K562 (cell line): ENCODE results near the gene PHLDB2. TPM values are rescaled to one million over a fixed set of nuclear protein-coding genes. Genes with fewer than 3 reads are reported as not detected.

ENCODE experiments used
- ATAC-seq: fragments of 200-7000 bp; cut with Tn5 transposase; 3 replicates; pipeline ENCODE4 v1.9.1; 2020; ENCODE audit warnings: moderate library complexity
- BruUV-seq: library from RNA; stranded (reverse); fragments of 400-500 nt; replicated peaks from 2 replicates; lab custom pipeline; 2021; lab: Mats Ljungman, UMichigan
- CTCF ChIA-PET: fragments of 300-600 bp; formaldehyde crosslinking; extraction: SDS; loops from one replicate; lab custom pipeline; 2021; ENCODE audit warnings: low intra/inter-chr PET ratio; lab: Yijun Ruan, JAX
- POLR2A ChIA-PET: fragments of 300-600, 350-650 bp; sonication (Branson Sonifier 250); formaldehyde crosslinking; extraction: SDS; loops from one replicate; lab custom pipeline; 2021; ENCODE audit warnings: antibody characterized with exemption, inconsistent platforms; lab: Yijun Ruan, JAX
- DNase-seq, 4 experiments: peaks; one replicate each; pipeline versions ENCODE4 v3.0.0 to v3.0.0-alpha.2; 2011 to 2018; ENCODE audit warnings: low spot score in 3 of 4, mixed read lengths in 3 of 4; ENCODE audit errors: extremely low read depth in 1 of 4
- FAIRE-seq: peaks from 2 replicates; lab custom pipeline; 2011; peaks lifted over from hg19 to GRCh38; lab: Jason Lieb, UNC
- H2AFZ ChIP-seq: 2 replicates; pipeline ENCODE4 v1.6.0; 2011; ENCODE audit warnings: low read depth, low read length, control low read depth, inconsistent platforms
- H3K27ac ChIP-seq: fragments of 200-600 bp; 3 replicates; pipeline ENCODE4 v1.8.0; 2011; ENCODE audit warnings: low read depth, mild to moderate bottlenecking, control low read depth, inconsistent platforms, low read length, moderate library complexity, mixed read lengths; ENCODE audit errors: extremely low read depth
- H3K27me3 ChIP-seq, 2 experiments: fragments of 300-600 bp in 1 of 2; 2 replicates in 1 of 2; 3 replicates in 1 of 2; pipeline versions ENCODE4 v1.6.0 to v1.8.0; 2011; ENCODE audit warnings: inconsistent platforms in 2 of 2, low read length in 2 of 2, mild to moderate bottlenecking in 1 of 2, mixed read lengths in 1 of 2, moderate library complexity in 1 of 2; ENCODE audit not compliant: control insufficient read depth in 2 of 2, insufficient read depth in 2 of 2
- H3K36me3 ChIP-seq: fragments of 300-600 bp; 3 replicates; pipeline ENCODE4 v1.8.0; 2011; ENCODE audit warnings: mild to moderate bottlenecking, low read length, inconsistent platforms; ENCODE audit not compliant: control insufficient read depth, insufficient read depth
- H3K4me1 ChIP-seq, 2 experiments: fragments of 200-600 bp in 1 of 2; replicated peaks in 1 of 2; 2 replicates in 1 of 2; 3 replicates in 1 of 2; pipeline versions ENCODE4 v1.5.1 to v1.8.0; 2011; ENCODE audit warnings: inconsistent platforms in 2 of 2, low read length in 2 of 2, mild to moderate bottlenecking in 1 of 2, mixed read lengths in 1 of 2, moderate library complexity in 1 of 2; ENCODE audit not compliant: control insufficient read depth in 2 of 2, insufficient read depth in 2 of 2
- H3K4me2 ChIP-seq: 2 replicates; pipeline ENCODE4 v1.6.1; 2011; ENCODE audit warnings: low read length, control low read depth, inconsistent platforms, mixed read lengths; ENCODE audit not compliant: insufficient read depth
- H3K4me3 ChIP-seq: fragments of 200-600 bp; sonication (generic), shearing (Covaris generic); 2 replicates; pipeline ENCODE4 v1.5.1; 2016; ENCODE audit warnings: control low read depth, inconsistent platforms
- H3K79me2 ChIP-seq: fragments of 200-600 bp; 3 replicates; pipeline ENCODE4 v1.8.0; 2011; ENCODE audit warnings: low read length, inconsistent platforms; ENCODE audit not compliant: control insufficient read depth, insufficient read depth
- H3K9ac ChIP-seq, 2 experiments: 2 replicates each; pipeline versions ENCODE4 v1.6.0 to v1.6.1; 2011; ENCODE audit warnings: low read depth in 2 of 2, low read length in 2 of 2, control low read depth in 1 of 2, inconsistent platforms in 1 of 2, mild to moderate bottlenecking in 1 of 2, mixed read lengths in 1 of 2; ENCODE audit not compliant: insufficient read depth in 1 of 2
- H3K9me1 ChIP-seq: one replicate; pipeline ENCODE4 v1.6.0; 2011; ENCODE audit warnings: inconsistent platforms, mild to moderate bottlenecking, low read length, moderate library complexity; ENCODE audit not compliant: control insufficient read depth, insufficient read depth
- H3K9me3 ChIP-seq: replicated peaks from 2 replicates; pipeline ENCODE4 v1.5.1; 2011; ENCODE audit warnings: low read depth, low read length, inconsistent platforms; ENCODE audit not compliant: control insufficient read depth, insufficient read depth
- H4K20me1 ChIP-seq: replicated peaks from 2 replicates; pipeline ENCODE4 v1.6.1; 2011; ENCODE audit warnings: low read length, inconsistent platforms, mixed read lengths; ENCODE audit not compliant: control insufficient read depth, insufficient read depth
- CBX3 ChIP-seq, 2 experiments: IDR thresholded peaks; 1 replicate in 1 of 2; 2 replicates in 1 of 2; pipeline ENCODE4 v1.6.1; 2012; ENCODE audit warnings: inconsistent platforms in 2 of 2, low read length in 2 of 2, borderline replicate concordance in 1 of 2, control low read depth in 1 of 2
- MEF2A ChIP-seq: IDR thresholded peaks from 2 replicates; pipeline ENCODE4 v1.6.1; 2011; ENCODE audit warnings: low read depth, mild to moderate bottlenecking, low read length, moderate library complexity; ENCODE audit not compliant: control insufficient read depth
- NCOA6 ChIP-seq: fragments of 450-650 bp; IDR thresholded peaks from 2 replicates; pipeline ENCODE4 v1.6.1; 2017; ENCODE audit warnings: mild to moderate bottlenecking
- NONO ChIP-seq, 2 experiments: fragments of 200-400 bp in 1 of 2; fragments of 450-650 bp in 1 of 2; formaldehyde crosslinking in 1 of 2; IDR thresholded peaks; 2 replicates each; pipeline ENCODE4 v1.6.1; 2017; ENCODE audit warnings: low read depth in 2 of 2, mild to moderate bottlenecking in 2 of 2, moderate library complexity in 2 of 2, low read length in 1 of 2
- SP1 ChIP-seq: sonication (generic); formaldehyde crosslinking; IDR thresholded peaks from 2 replicates; pipeline ENCODE4 v1.8.1; 2022; ENCODE audit warnings: mild to moderate bottlenecking, missing genetic modification reagents
- ZNF274 ChIP-seq: IDR thresholded peaks from 2 replicates; pipeline ENCODE4 v1.6.1; 2011; ENCODE audit warnings: low read depth, mild to moderate bottlenecking, low read length, moderate library complexity, borderline replicate concordance
- ZNF699 ChIP-seq: fragments of 250-450 bp; sonication (Bioruptor Pico); IDR thresholded peaks from 2 replicates; pipeline ENCODE4 v1.8.0; 2021; ENCODE audit warnings: mild to moderate bottlenecking, moderate library complexity; ENCODE audit not compliant: insufficient replicate concordance
- ZSCAN29 ChIP-seq: fragments of 450-650 bp; IDR thresholded peaks from 2 replicates; pipeline ENCODE4 v1.6.1; 2017
- WGBS: fragments of 100-300 bp; shearing (Covaris generic); methylation state at CpG from one replicate; pipeline ENCODE4 v1.1.6; 2016; ENCODE audit warnings: low coverage, mixed read lengths; ENCODE audit not compliant: insufficient coverage; ENCODE audit errors: missing lambda C conversion rate; 5-methylcytosine and 5-hydroxymethylcytosine counted together
- in situ Hi-C: fragments of 300-500 bp; cut with MboI; formaldehyde crosslinking; loops from 4 replicates; pipeline ENCODE4 v1.15.0; 2018; ENCODE audit warnings: inconsistent platforms, mixed read lengths
- intact Hi-C: fragments of 100-400 bp; cut with micrococcal nuclease; formaldehyde crosslinking; loops from 2 replicates; pipeline ENCODE4 v1.14.2; 2022
- polyA plus RNA-seq, 8 experiments: library from polyadenylated mRNA; depleted of rRNA in 4 of 8; stranded (reverse) in 5 of 8; unstranded in 3 of 8; fragments of >200 nt; fragmentation: Nextera tagmentation in 2 of 8; fragmentation: Illumina TruSeq in 1 of 8; extraction: Ambion mirVana in 2 of 8; extraction: Trizol in 1 of 8; gene quantifications; 2 replicates each; pipeline versions ENCODE4 v1.2.1 to v1.2.3, GENCODE V29; 2011 to 2014; ENCODE audit warnings: inconsistent platforms in 1 of 8, missing spikeins in 1 of 8
- total RNA-seq, 7 experiments: library from RNA; depleted of rRNA in 6 of 7; stranded (reverse); fragments of >200 nt in 6 of 7; fragmentation: Illumina TruSeq in 2 of 7; extraction: Trizol in 2 of 7; gene quantifications; 2 replicates each; pipeline versions ENCODE4 v1.2.1 to v1.2.3, GENCODE V29; 2011 to 2021; ENCODE audit warnings: low replicate concordance in 1 of 7
- TF ChIP-seq, protein P1 (sequence below): fragments of 250-450 bp; sonication (Bioruptor Pico); IDR thresholded peaks from 2 replicates; pipeline ENCODE4 v1.4.0; 2020
- TF ChIP-seq, protein P2 (sequence below): fragments of 450-650 bp; IDR thresholded peaks from 2 replicates; pipeline ENCODE4 v1.6.1; 2016; ENCODE audit warnings: missing biosample characterization, missing genetic modification characterization

Gene PHLDB2
- total and polyA plus RNA-seq, 9 of the 15 experiments (the other 6 are each of a cell fraction or from before 2014, with no cell fraction given) = 0.04 TPM; not detected in 8

DNA sequence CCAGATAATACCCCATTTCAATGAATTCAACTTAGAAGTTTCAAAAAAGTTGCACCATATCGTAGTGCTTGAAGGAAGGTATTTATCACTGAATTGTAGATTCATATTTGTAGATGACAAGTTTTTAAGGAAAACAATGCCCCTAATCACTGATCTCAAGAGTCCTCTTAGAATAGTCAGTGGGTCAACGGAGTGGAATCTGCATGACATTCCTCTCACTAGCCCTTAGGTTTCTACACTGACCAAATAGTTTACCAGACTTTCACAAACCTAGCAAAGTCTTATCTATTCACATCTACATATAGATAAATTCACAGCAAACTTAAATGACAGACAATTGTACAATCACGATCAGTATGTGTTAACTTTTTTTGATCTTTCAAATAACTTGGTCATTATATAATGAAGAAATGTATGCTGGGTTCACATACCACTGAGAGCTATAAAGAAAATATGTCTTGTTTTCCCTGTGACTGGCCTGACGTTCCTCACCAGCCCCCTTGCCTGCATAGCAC is 35.7 kb upstream of the PHLDB2 start:
- H2AFZ ChIP-seq = no peak overlapping the region
- FAIRE-seq (no peak), DNase-seq (no peak), ATAC-seq (no peak)
- no peaks in the 10 kb centered on the region for H3K79me2 ChIP-seq
- in situ Hi-C loops (no loop called here), intact Hi-C loops (no loop called here)
- H3K27me3 ChIP-seq = no peaks in the 10 kb centered on the region
- 0% methylated on average over 4 of the region's 4 CpGs for WGBS
- no peak overlapping the region for H3K9ac ChIP-seq
- H3K4me2 ChIP-seq = no peak overlapping the region
- no peaks in the 10 kb centered on the region for H3K36me3 ChIP-seq
- H4K20me1 ChIP-seq = no peaks in the 10 kb centered on the region
- ChIA-PET POLR2A (no interaction called here), CTCF (no interaction called here)
- no peak overlapping the region for H3K4me3 ChIP-seq
- no peaks in the 10 kb centered on the region for H3K9me1 ChIP-seq
- H3K27ac ChIP-seq = no peak overlapping the region
- no peaks in the 10 kb centered on the region for H3K9me3 ChIP-seq
- no TSS peak for BruUV-seq
- TF ChIP-seq, protein P1, sequence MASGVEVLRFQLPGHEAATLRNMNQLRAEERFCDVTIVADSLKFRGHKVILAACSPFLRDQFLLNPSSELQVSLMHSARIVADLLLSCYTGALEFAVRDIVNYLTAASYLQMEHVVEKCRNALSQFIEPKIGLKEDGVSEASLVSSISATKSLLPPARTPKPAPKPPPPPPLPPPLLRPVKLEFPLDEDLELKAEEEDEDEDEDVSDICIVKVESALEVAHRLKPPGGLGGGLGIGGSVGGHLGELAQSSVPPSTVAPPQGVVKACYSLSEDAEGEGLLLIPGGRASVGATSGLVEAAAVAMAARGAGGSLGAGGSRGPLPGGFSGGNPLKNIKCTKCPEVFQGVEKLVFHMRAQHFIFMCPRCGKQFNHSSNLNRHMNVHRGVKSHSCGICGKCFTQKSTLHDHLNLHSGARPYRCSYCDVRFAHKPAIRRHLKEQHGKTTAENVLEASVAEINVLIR (CRISPR knock-in tag) = no peak
- TF ChIP-seq MEF2A = no peak
- TF ChIP-seq CBX3 (IDR thresholded peaks at IDR 0.05; ENCODE audit: borderline replicate concordance in 1 of 2, low read length in 2 of 2) = no peak
- no peak for TF ChIP-seq SP1 (CRISPR knock-in tag)
- TF ChIP-seq ZNF274 = no peak
- TF ChIP-seq ZNF699 = no peak
- no peak for TF ChIP-seq NCOA6
- TF ChIP-seq, protein P2, sequence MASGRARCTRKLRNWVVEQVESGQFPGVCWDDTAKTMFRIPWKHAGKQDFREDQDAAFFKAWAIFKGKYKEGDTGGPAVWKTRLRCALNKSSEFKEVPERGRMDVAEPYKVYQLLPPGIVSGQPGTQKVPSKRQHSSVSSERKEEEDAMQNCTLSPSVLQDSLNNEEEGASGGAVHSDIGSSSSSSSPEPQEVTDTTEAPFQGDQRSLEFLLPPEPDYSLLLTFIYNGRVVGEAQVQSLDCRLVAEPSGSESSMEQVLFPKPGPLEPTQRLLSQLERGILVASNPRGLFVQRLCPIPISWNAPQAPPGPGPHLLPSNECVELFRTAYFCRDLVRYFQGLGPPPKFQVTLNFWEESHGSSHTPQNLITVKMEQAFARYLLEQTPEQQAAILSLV (tag) = no peak
- TF ChIP-seq ZSCAN29 = no peak
- TF ChIP-seq NONO (IDR thresholded peaks at IDR 0.05; ENCODE audit: low read depth in 2 of 2, low read length in 1 of 2) = no peak
- no peaks in the 10 kb centered on the region for H3K4me1 ChIP-seq
